Liver (tissue), 9 donors: Measurements from ENCODE around the gene VDR. TPM values are rescaled to one million over a fixed set of nuclear protein-coding genes. Genes with fewer than 3 reads are reported as not detected.

Experiments
- DNase-seq: peaks from one replicate; pipeline ENCODE4 v3.0.0-alpha.2; 2017; ENCODE audit warnings: low spot score
- H3K27ac ChIP-seq, 2 donors: one replicate each; pipeline ENCODE4 v1.7.0; 2013; ENCODE audit warnings: inconsistent platforms in 2 of 2, low read length in 2 of 2, control low read depth in 1 of 2, low read depth in 1 of 2, mild to moderate bottlenecking in 1 of 2
- H3K27me3 ChIP-seq, 4 donors: one replicate each; pipeline versions ENCODE4 v1.6.1 to v1.7.0; 2013; ENCODE audit warnings: low read length in 3 of 4, inconsistent platforms in 1 of 4, mild to moderate bottlenecking in 1 of 4, moderate library complexity in 1 of 4; ENCODE audit not compliant: control insufficient read depth in 4 of 4, insufficient read depth in 4 of 4
- H3K36me3 ChIP-seq, 4 donors: one replicate each; pipeline versions ENCODE4 v1.6.1 to v1.7.0; 2013; ENCODE audit warnings: low read length in 3 of 4, mild to moderate bottlenecking in 3 of 4, low read depth in 1 of 4, moderate library complexity in 1 of 4; ENCODE audit not compliant: control insufficient read depth in 4 of 4, insufficient read depth in 3 of 4
- H3K4me1 ChIP-seq, 4 donors: one replicate each; pipeline versions ENCODE4 v1.6.1 to v1.7.0; 2013; ENCODE audit warnings: low read length in 3 of 4, mild to moderate bottlenecking in 3 of 4, moderate library complexity in 1 of 4; ENCODE audit not compliant: control insufficient read depth in 4 of 4, insufficient read depth in 4 of 4
- H3K4me3 ChIP-seq, 3 donors: one replicate each; pipeline versions ENCODE4 v1.6.1 to v1.7.0; 2013; ENCODE audit warnings: low read length in 3 of 3, control low read depth in 1 of 3, low read depth in 1 of 3, mild to moderate bottlenecking in 1 of 3
- H3K9ac ChIP-seq, 2 donors: one replicate each; pipeline ENCODE4 v1.7.0; 2013; ENCODE audit warnings: low read length in 2 of 2, mild to moderate bottlenecking in 2 of 2, moderate library complexity in 2 of 2, control low read depth in 1 of 2, low read depth in 1 of 2
- H3K9me3 ChIP-seq, 4 donors: one replicate each; pipeline versions ENCODE4 v1.6.1 to v1.7.0; 2013; ENCODE audit warnings: low read length in 3 of 4; ENCODE audit not compliant: control insufficient read depth in 4 of 4
- ATF3 ChIP-seq: IDR thresholded peaks from 2 replicates; pipeline ENCODE4 v1.6.1; 2016; ENCODE audit warnings: antibody characterized with exemption
- CTCF ChIP-seq: fragments of 150-350 bp; IDR thresholded peaks from 2 replicates; pipeline ENCODE4 v1.5.1; 2017; ENCODE audit warnings: improper control_type of control experiment, low read depth, low read length; ENCODE audit not compliant: missing input control
- EGR1 ChIP-seq, 2 donors: IDR thresholded peaks; 2 replicates each; pipeline ENCODE4 v1.6.1; 2016 to 2018; ENCODE audit warnings: antibody characterized with exemption in 2 of 2, low read depth in 2 of 2
- FOXA1 ChIP-seq: IDR thresholded peaks from 2 replicates; pipeline ENCODE4 v1.6.1; 2016; ENCODE audit warnings: antibody characterized with exemption
- GABPA ChIP-seq, 2 donors: IDR thresholded peaks in 1 of 2; conservative IDR thresholded peaks in 1 of 2; 2 replicates each; pipeline ENCODE4 v1.6.1; 2016; ENCODE audit warnings: antibody characterized with exemption in 2 of 2, mild to moderate bottlenecking in 1 of 2, moderate library complexity in 1 of 2
- HNF4A ChIP-seq, 2 donors: conservative IDR thresholded peaks; 2 replicates each; pipeline ENCODE4 v1.6.1; 2016; ENCODE audit warnings: antibody characterized with exemption in 2 of 2, mild to moderate bottlenecking in 2 of 2
- HNF4G ChIP-seq: IDR thresholded peaks from 2 replicates; pipeline ENCODE4 v1.6.1; 2016; ENCODE audit warnings: antibody characterized with exemption
- NR2F2 ChIP-seq: IDR thresholded peaks from 2 replicates; pipeline ENCODE4 v1.6.1; 2016; ENCODE audit warnings: antibody characterized with exemption
- RAD21 ChIP-seq, 2 donors: IDR thresholded peaks; 2 replicates each; pipeline ENCODE4 v1.6.1; 2016; ENCODE audit warnings: antibody characterized with exemption in 2 of 2, mild to moderate bottlenecking in 2 of 2
- RXRA ChIP-seq, 2 donors: IDR thresholded peaks; 2 replicates each; pipeline ENCODE4 v1.6.1; 2017 to 2018; ENCODE audit warnings: antibody characterized with exemption in 2 of 2, mild to moderate bottlenecking in 1 of 2
- SP1 ChIP-seq: IDR thresholded peaks from 2 replicates; pipeline ENCODE4 v1.6.1; 2018; ENCODE audit warnings: antibody characterized with exemption, mild to moderate bottlenecking
- TAF1 ChIP-seq: conservative IDR thresholded peaks from 2 replicates; pipeline ENCODE4 v1.6.1; 2016; ENCODE audit warnings: antibody characterized with exemption, mild to moderate bottlenecking
- WGBS: extraction: QIAGEN DNeasy Blood & Tissue Kit; methylation state at CpG from one replicate; pipeline ENCODE4 v1.1.7; 2013; 5-methylcytosine and 5-hydroxymethylcytosine counted together
- polyA plus RNA-seq, 2 donors: library from polyadenylated mRNA; stranded (reverse) in 1 of 2; unstranded in 1 of 2; fragments of 200-250 nt in 1 of 2; fragments of >200 nt in 1 of 2; fragmentation: Nextera tagmentation in 1 of 2; extraction: Ambion mirVana in 1 of 2; gene quantifications; one replicate each; pipeline versions ENCODE4 v1.2.1 to v1.2.3, GENCODE V29; 2013 to 2015
- total RNA-seq, 2 donors: library from RNA; depleted of rRNA; stranded (reverse); fragments of >200 nt; gene quantifications; one replicate each; pipeline ENCODE4 v1.2.3, GENCODE V29; 2014
- donor health status: healthy.
- donor health status: healthy.
- donor health status: healthy.
- donor health status: healthy.
- donor health status: healthy.

The VDR gene
- total and polyA plus RNA-seq, 4 donors, result 0.25 to 0.47 (median 0.35) TPM

GRCh38 chr12:47839214-47839876 is 65.4 kb downstream of the VDR start:
- no peaks in the 10 kb centered on the region for H3K27me3 ChIP-seq
- WGBS, result 90% methylated on average over 8 of the region's 8 CpGs
- no peak for DNase-seq
- no peak overlapping the region for H3K27ac ChIP-seq
- no peak overlapping the region for H3K9ac ChIP-seq
- no peaks in the 10 kb centered on the region for H3K36me3 ChIP-seq
- no peaks in the 10 kb centered on the region for H3K9me3 ChIP-seq
- no peak for TF ChIP-seq HNF4A (conservative IDR thresholded peaks at IDR 0.05)
- no peak for TF ChIP-seq EGR1 (IDR thresholded peaks at IDR 0.05; ENCODE audit: low read depth in 2 of 2)
- no peak for TF ChIP-seq ATF3
- no peak for TF ChIP-seq NR2F2
- TF ChIP-seq TAF1, result no peak
- TF ChIP-seq RXRA (IDR thresholded peaks at IDR 0.05), result no peak
- no peaks in the 10 kb centered on the region for H3K4me1 ChIP-seq
- no peak overlapping the region for H3K4me3 ChIP-seq

GRCh38 chr12:47838286-47838931 is 66.4 kb downstream of the VDR start:
- WGBS, result 43% methylated on average over 10 of the region's 10 CpGs
- H3K36me3 ChIP-seq, result no peaks in the 10 kb centered on the region
- TF ChIP-seq FOXA1, result no peak
- TF ChIP-seq HNF4A (conservative IDR thresholded peaks at IDR 0.05), result no peak
- no peak for TF ChIP-seq HNF4G
- no peak for TF ChIP-seq GABPA (IDR thresholded peaks at IDR 0.05 in 1 of 2, conservative IDR thresholded peaks at IDR 0.05 in 1 of 2)
- TF ChIP-seq SP1, result no peak
- TF ChIP-seq CTCF, result peak; percentile 20
- peak; percentile 52 to 69 for TF ChIP-seq RAD21 (IDR thresholded peaks at IDR 0.05)
- TF ChIP-seq ATF3, result no peak
- H3K9me3 ChIP-seq, result no peaks in the 10 kb centered on the region
- no peaks in the 10 kb centered on the region for H3K4me1 ChIP-seq
- H3K4me3 ChIP-seq, result no peak overlapping the region
- H3K9ac ChIP-seq, result no peak overlapping the region
- no peaks in the 10 kb centered on the region for H3K27me3 ChIP-seq
- no peak overlapping the region for H3K27ac ChIP-seq
- DNase-seq, result no peak

- Histone ChIP-seq H3K4me1 (no peaks in the 10 kb centered on the region), H3K36me3 (no peaks in the 10 kb centered on the region), H3K9me3 (no peaks in the 10 kb centered on the region), H3K9ac (no peak overlapping the region), H3K4me3 (no peak overlapping the region), H3K27ac (no peak overlapping the region), H3K27me3 (no peaks in the 10 kb centered on the region)
- TF ChIP-seq CTCF (peak; percentile 84), ATF3 (no peak), RAD21 (IDR thresholded peaks at IDR 0.05) (peak; percentile 88 to 92)
- peak; percentile 78 for DNase-seq
- WGBS, result 54% methylated on average over 13 of the region's 13 CpGs
Measured at GRCh38 chr12:47837190-47838171, 67.3 kb downstream of the VDR start.
